DOHH2 (cell line): ENCODE data around the gene RUVBL2.

Source experiments
- CTCF ChIP-seq: fragments of 200-600 bp; sonication (generic); IDR thresholded peaks from one replicate; pipeline ENCODE4 v1.5.1; 2014; ENCODE audit warnings: antibody characterized with exemption, mild to moderate bottlenecking, low read depth, low read length; ENCODE audit not compliant: poor library complexity, severe bottlenecking
- EZH2phosphoT487 ChIP-seq: fragments of 200-600 bp; sonication (generic); IDR thresholded peaks from 2 replicates; pipeline ENCODE4 v1.6.1; 2017; ENCODE audit warnings: borderline replicate concordance, mild to moderate bottlenecking, antibody characterized with exemption, low read length, moderate library complexity, mixed read lengths

- no peak for TF ChIP-seq CTCF
- TF ChIP-seq EZH2phosphoT487 = no peak
Observed at GRCh38 chr19:48970139-48970766, 23.4 kb upstream of the RUVBL2 start.
